Purkinje cell (primary cell): Measurements from ENCODE around the gene AKAP5. TPM values are rescaled to one million over a fixed set of nuclear protein-coding genes. Genes with fewer than 3 reads are reported as not detected.

Experiments
- polyA plus RNA-seq: library from polyadenylated mRNA; unstranded; fragments of >200 nt; fragmentation: Nextera tagmentation; gene quantifications from 2 replicates; pipeline ENCODE4 v1.2.1, GENCODE V29; 2014

The AKAP5 gene, protein sequence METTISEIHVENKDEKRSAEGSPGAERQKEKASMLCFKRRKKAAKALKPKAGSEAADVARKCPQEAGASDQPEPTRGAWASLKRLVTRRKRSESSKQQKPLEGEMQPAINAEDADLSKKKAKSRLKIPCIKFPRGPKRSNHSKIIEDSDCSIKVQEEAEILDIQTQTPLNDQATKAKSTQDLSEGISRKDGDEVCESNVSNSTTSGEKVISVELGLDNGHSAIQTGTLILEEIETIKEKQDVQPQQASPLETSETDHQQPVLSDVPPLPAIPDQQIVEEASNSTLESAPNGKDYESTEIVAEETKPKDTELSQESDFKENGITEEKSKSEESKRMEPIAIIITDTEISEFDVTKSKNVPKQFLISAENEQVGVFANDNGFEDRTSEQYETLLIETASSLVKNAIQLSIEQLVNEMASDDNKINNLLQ
- polyA plus RNA-seq = 0.28 and 3.8 TPM in 2 replicates

GRCh38 chr14:64465191-64465822 is at the start of gene AKAP5:
AKAP5 (plus strand) TSS chr14:64465499; CDS start chr14:64468395, 2,896 bp downstream.

GRCh38 chr14:64503434-64504309 is 38.4 kb downstream of the AKAP5 start, which contains the start of gene ZBTB25:
ZBTB25 (minus strand) TSS chr14:64503838; CDS start chr14:64490533, 13,305 bp downstream.

DNA sequence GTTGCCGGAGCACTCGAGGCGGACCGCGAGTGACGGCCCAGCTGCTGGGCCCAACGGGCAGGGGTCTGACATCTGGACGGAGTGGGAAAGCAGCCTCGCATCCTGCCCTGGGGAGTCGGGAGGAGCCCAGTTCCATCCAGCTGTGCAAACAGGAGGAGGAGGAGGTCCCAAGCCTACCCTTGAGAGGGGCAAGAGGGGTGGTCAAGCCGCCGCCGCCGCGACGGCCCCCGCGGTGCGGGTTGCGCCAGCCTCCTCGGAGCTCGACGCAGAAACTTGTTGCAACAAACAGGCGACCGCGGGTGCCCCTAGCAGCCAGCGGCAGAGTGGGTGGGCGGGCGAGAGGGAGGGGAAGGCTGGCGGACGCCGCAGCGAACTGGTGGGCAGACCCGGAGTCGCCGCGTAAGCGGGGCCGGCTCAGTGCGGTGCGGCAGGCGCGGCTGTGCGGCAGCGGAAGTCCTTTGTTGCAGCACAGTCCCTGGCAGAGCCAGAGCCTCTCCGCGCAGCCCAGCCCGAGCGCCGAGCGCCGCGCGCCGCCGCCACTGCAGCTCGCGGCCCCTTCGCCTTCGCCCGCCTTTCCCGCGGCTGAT is 39.1 kb downstream of the AKAP5 start, which contains the start of gene ZBTB1:
Gene ZBTB1 (plus strand): TSS at position 461 of the 587 bp plus-strand sequence. CDS start 16,735 bp downstream, outside the sequence.

Other genes with a start within 250 kb of the AKAP5 start
- gene ESR2, start 171.1 kb upstream of the AKAP5 start, polyA plus RNA-seq = 0.09 TPM in 1 of 2 replicates, not detected in the other
- gene MTHFD1, start 77.1 kb upstream of the AKAP5 start, polyA plus RNA-seq = 32.2 and 36.5 TPM in 2 replicates
- gene ZBTB25, start 38.3 kb downstream of the AKAP5 start, polyA plus RNA-seq = 15.8 and 18.6 TPM in 2 replicates
- gene ZBTB1, start 39.3 kb downstream of the AKAP5 start, polyA plus RNA-seq = 10.3 and 14.3 TPM in 2 replicates
- 0.14 and 0.35 TPM in 2 replicates for gene HSPA2, start 75.2 kb downstream of the AKAP5 start, polyA plus RNA-seq
- gene PPP1R36, start 84.5 kb downstream of the AKAP5 start, polyA plus RNA-seq = 0.19 TPM in 1 of 2 replicates, not detected in the other
- 0.78 and 1.6 TPM in 2 replicates for gene PLEKHG3, start 238.9 kb downstream of the AKAP5 start, polyA plus RNA-seq